CD4-positive, alpha-beta T cell (primary cell): Measurements from ENCODE around the gene NREP. TPM values are rescaled to one million over a fixed set of nuclear protein-coding genes. Genes with fewer than 3 reads are reported as not detected.

ENCODE experiments used
- ATAC-seq: fragments of 200-7000 bp; cut with Tn5 transposase; one replicate; pipeline ENCODE4 v1.10.0; 2022; ENCODE audit warnings: mild to moderate bottlenecking; ENCODE audit not compliant: poor library complexity
- CTCF ChIA-PET: fragments of 350-600 bp; sonication (Branson Sonifier 250); formaldehyde crosslinking; loops from one replicate; lab custom pipeline; 2021; ENCODE audit warnings: antibody characterized with exemption, inconsistent platforms; lab: Charles Lee
- POLR2A ChIA-PET: fragments of 350-600 bp; sonication (Branson Sonifier 250); formaldehyde crosslinking; loops from one replicate; lab custom pipeline; 2021; ENCODE audit warnings: antibody characterized with exemption, inconsistent platforms; lab: Charles Lee
- DNase-seq, 14 experiments: peaks; one replicate each; pipeline ENCODE4 v3.0.0-alpha.2; 2013 to 2020; ENCODE audit warnings: mixed read lengths in 2 of 14
- H3K27ac ChIP-seq, 2 donors: one replicate each; pipeline versions ENCODE4 v1.5.1 to v1.7.0; 2013; ENCODE audit warnings: low read length in 2 of 2, low read depth in 1 of 2, mild to moderate bottlenecking in 1 of 2
- H3K27me3 ChIP-seq, 2 experiments: 1 replicate in 1 of 2; 2 replicates in 1 of 2; pipeline versions ENCODE4 v1.6.1 to v1.7.0; 2013; ENCODE audit warnings: low read length in 2 of 2, control low read depth in 1 of 2, mild to moderate bottlenecking in 1 of 2, moderate library complexity in 1 of 2; ENCODE audit not compliant: insufficient read depth in 2 of 2, control insufficient read depth in 1 of 2
- H3K36me3 ChIP-seq: one replicate; pipeline ENCODE4 v1.6.1; 2013; ENCODE audit warnings: low read length, control low read depth; ENCODE audit not compliant: insufficient read depth
- H3K4me1 ChIP-seq: one replicate; pipeline ENCODE4 v1.6.1; 2013; ENCODE audit warnings: low read length, control low read depth; ENCODE audit not compliant: insufficient read depth
- H3K4me3 ChIP-seq: one replicate; pipeline ENCODE4 v1.5.1; 2013; ENCODE audit warnings: mild to moderate bottlenecking, low read length, moderate library complexity
- H3K9me3 ChIP-seq, 2 experiments: 1 replicate in 1 of 2; 2 replicates in 1 of 2; pipeline versions ENCODE4 v1.6.1 to v1.7.0; 2013; ENCODE audit warnings: low read length in 2 of 2, mild to moderate bottlenecking in 2 of 2, control low read depth in 1 of 2, moderate library complexity in 1 of 2; ENCODE audit not compliant: control insufficient read depth in 1 of 2, insufficient read depth in 1 of 2
- H3K27ac Mint-ChIP-seq: one replicate; pipeline ENCODE4 v1.8.0; 2020; ENCODE audit warnings: mixed read lengths
- H3K27me3 Mint-ChIP-seq: one replicate; pipeline ENCODE4 v1.8.0; 2021; ENCODE audit warnings: mixed read lengths
- H3K36me3 Mint-ChIP-seq: one replicate; pipeline ENCODE4 v1.8.0; 2021; ENCODE audit warnings: low read depth, mixed read lengths
- H3K4me1 Mint-ChIP-seq: one replicate; pipeline ENCODE4 v1.8.0; 2021; ENCODE audit warnings: low read depth, mixed read lengths
- H3K4me3 Mint-ChIP-seq: one replicate; pipeline ENCODE4 v1.8.0; 2020; ENCODE audit warnings: mild to moderate bottlenecking, mixed read lengths
- H3K9me3 Mint-ChIP-seq: one replicate; pipeline ENCODE4 v1.8.0; 2020; ENCODE audit warnings: mixed read lengths
- intact Hi-C, 2 experiments: fragments of 100-400 bp; cut with DNase I in 1 of 2; cut with micrococcal nuclease in 1 of 2; formaldehyde crosslinking; loops; one replicate each; pipeline versions ENCODE4 v1.15.1 to v1.9.0; 2023 to 2025; cut with DNase I, micrococcal nuclease
- total RNA-seq, 174 experiments: library from RNA in 2 of 174; stranded (reverse) in 2 of 174; gene quantifications; one replicate each; pipeline ENCODE4 v1.2.3 and lab custom pipeline; 2021 to 2026
- TF ChIP-seq, protein P1 (sequence below): fragments of 200-600 bp; IDR thresholded peaks from one replicate; pipeline ENCODE4 v1.8.0; 2022; ENCODE audit warnings: antibody characterized with exemption, mild to moderate bottlenecking

The NREP gene
- total RNA-seq, 2 experiments from 2014 or later: 2.3 to 2.9 TPM

DNA sequence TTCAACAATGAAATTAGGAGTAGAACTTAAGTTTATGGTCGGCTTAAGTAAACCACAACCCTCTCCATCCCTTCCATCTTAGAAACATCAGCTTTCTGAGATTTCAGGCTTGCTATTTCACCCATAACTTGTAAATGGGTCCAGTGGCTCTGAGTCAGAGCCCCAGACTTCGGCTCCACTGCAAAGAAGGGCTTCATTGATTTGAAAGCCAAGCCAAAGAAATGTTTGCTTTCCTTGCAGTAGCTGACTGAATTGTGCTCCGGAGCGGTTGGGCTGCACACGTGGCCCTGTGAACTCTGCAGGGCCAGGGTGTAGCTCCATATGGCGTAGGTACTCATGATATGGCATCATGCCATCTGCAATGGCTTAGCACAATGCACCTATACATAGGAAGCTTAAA lies 57.0 kb downstream of the NREP start:
- Histone ChIP-seq H3K36me3 (no peaks in the 10 kb centered on the region), H3K27ac (no peak overlapping the region), H3K4me1 (no peaks in the 10 kb centered on the region), H3K4me3 (no peak overlapping the region), H3K9me3 (no peaks in the 10 kb centered on the region), H3K27me3 (no peaks in the 10 kb centered on the region)
- no peak overlapping the region for H3K4me3 Mint-ChIP-seq
- H3K4me1 Mint-ChIP-seq: peaks cover 10% of the 10 kb centered on the region
- ChIA-PET POLR2A (no interaction called here), CTCF (no interaction called here)
- intact Hi-C loops: no loop called here
- no peaks in the 10 kb centered on the region for H3K9me3 Mint-ChIP-seq
- DNase-seq (no peak), ATAC-seq (no peak)
- H3K27ac Mint-ChIP-seq: no peak overlapping the region
- H3K27me3 Mint-ChIP-seq: no peaks in the 10 kb centered on the region
- TF ChIP-seq, protein P1, sequence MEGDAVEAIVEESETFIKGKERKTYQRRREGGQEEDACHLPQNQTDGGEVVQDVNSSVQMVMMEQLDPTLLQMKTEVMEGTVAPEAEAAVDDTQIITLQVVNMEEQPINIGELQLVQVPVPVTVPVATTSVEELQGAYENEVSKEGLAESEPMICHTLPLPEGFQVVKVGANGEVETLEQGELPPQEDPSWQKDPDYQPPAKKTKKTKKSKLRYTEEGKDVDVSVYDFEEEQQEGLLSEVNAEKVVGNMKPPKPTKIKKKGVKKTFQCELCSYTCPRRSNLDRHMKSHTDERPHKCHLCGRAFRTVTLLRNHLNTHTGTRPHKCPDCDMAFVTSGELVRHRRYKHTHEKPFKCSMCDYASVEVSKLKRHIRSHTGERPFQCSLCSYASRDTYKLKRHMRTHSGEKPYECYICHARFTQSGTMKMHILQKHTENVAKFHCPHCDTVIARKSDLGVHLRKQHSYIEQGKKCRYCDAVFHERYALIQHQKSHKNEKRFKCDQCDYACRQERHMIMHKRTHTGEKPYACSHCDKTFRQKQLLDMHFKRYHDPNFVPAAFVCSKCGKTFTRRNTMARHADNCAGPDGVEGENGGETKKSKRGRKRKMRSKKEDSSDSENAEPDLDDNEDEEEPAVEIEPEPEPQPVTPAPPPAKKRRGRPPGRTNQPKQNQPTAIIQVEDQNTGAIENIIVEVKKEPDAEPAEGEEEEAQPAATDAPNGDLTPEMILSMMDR: no peak
- H3K36me3 Mint-ChIP-seq: no peaks in the 10 kb centered on the region

DNA sequence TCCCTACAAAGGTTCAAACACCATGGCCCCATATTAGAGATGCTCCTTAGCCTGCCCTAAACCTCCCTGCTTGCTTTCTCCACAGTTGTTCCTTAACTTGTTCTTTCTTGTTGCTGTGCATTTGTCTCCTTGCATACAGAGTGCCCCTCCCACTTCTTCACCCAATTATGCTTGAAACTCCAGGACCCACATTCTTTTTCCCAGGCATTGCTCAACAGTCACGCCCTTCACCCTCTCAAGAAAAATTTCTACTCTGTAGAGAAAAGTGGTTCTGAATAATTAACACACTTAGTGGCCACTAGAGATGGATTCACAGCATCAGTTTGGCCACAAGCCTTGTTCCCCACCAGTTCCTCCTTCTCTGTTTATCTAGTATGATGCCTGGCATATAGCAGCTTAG lies 57.7 kb downstream of the NREP start:
- CTCF ChIA-PET: no interaction called here
- H3K27me3 ChIP-seq: no peaks in the 10 kb centered on the region

DNA sequence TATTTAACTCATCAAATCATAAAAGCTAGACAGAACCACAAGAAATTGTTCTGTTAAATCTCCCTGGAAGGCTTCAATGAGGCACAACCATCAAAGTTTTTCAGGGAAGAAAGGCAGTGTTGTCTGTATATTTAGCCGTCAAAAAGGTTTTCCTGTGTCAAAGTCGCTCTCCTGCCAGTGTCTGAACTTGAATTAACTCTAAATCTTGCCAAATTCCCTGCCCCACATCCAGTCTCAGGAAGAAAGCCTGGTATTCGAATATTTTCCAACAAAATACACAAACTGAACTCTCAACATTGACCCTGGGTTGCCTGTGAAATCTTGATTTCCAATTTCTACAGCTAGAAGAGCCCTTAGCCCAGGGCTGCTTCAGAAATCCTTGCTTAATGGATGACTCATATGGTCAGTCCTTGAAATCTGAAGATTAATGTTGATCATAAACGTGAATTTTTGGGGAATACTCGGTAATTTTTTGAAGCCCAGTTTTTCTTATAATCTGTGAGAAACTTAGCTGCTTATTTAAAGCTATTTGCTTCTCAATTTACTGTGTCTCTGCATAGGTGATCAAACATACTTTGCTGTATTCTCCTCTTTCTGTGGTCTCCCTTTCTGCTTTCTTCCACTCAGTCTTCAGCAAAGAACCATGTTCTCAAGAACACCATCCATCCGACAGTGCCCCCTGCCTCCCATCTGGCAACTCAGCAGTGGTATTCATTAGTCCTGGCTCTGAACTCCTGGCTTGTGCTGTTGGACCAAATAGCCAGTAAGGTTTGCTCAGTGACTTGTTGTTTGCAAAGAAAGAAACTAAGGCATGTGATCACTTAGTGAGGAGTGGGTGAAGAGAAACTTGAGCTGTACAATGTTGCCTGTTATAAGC lies 58.9 kb downstream of the NREP start:
- H3K27ac Mint-ChIP-seq: no peak overlapping the region
- no peaks in the 10 kb centered on the region for H3K9me3 ChIP-seq
- H3K4me3 ChIP-seq: no peak overlapping the region
- H3K4me3 Mint-ChIP-seq: no peak overlapping the region
- H3K36me3 ChIP-seq: no peaks in the 10 kb centered on the region
- ATAC-seq (no peak), DNase-seq (no peak)
- POLR2A ChIA-PET: no interaction called here
- no peaks in the 10 kb centered on the region for H3K27me3 Mint-ChIP-seq
- TF ChIP-seq, protein P1: no peak
- intact Hi-C loops: no loop called here
- no peaks in the 10 kb centered on the region for H3K27me3 ChIP-seq
- H3K9me3 Mint-ChIP-seq: no peaks in the 10 kb centered on the region
- H3K4me1 ChIP-seq: no peaks in the 10 kb centered on the region
- CTCF ChIA-PET: no interaction called here
- no peak overlapping the region for H3K27ac ChIP-seq
- no peaks in the 10 kb centered on the region for H3K36me3 Mint-ChIP-seq
- H3K4me1 Mint-ChIP-seq: peaks cover under 1% of the 10 kb centered on the region

More for the DNA sequence above, 57.7 kb downstream of the NREP start:
- Histone ChIP-seq H3K9me3 (no peaks in the 10 kb centered on the region), H3K4me1 (no peaks in the 10 kb centered on the region), H3K4me3 (no peak overlapping the region), H3K27ac (no peak overlapping the region), H3K36me3 (no peaks in the 10 kb centered on the region)
- intact Hi-C loops: no loop called here
- Mint-ChIP-seq H3K27me3 (no peaks in the 10 kb centered on the region), H3K4me1 (peaks cover 10% of the 10 kb centered on the region), H3K27ac (no peak overlapping the region), H3K36me3 (no peaks in the 10 kb centered on the region), H3K4me3 (no peak overlapping the region), H3K9me3 (no peaks in the 10 kb centered on the region)
- POLR2A ChIA-PET: no interaction called here
- TF ChIP-seq, protein P1: no peak
- DNase-seq (no peak), ATAC-seq (no peak)
